ENCODE measurements around the gene LSAMP. TPM values are rescaled to one million over a fixed set of nuclear protein-coding genes. Genes with fewer than 3 reads are reported as not detected.

LSAMP gene
- total RNA-seq, 2 experiments from 2014 or later, result not detected

DNA sequence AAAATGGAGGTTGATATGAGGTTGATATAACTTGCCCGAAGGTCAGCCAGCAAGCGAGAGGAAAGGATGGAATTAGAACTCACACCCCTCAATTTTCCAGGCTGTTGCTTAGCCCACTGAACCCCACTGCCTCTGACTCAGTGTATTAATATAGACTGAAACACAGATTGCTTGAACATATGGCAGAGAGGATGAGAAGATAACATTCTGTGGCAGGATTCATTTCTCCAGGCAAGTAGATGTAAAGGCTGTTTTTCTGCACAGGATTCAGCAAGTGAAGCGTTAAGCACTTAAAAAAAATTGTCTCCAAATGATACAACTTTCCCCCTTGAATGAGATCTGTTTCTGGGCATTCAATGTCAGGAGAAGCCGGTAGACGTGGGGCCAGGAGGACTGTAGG is 486.8 kb downstream of the LSAMP start:
- CTCF ChIA-PET, result no interaction called here
- DNase-seq (no peak), ATAC-seq (no peak)
- TF ChIP-seq, protein P1, sequence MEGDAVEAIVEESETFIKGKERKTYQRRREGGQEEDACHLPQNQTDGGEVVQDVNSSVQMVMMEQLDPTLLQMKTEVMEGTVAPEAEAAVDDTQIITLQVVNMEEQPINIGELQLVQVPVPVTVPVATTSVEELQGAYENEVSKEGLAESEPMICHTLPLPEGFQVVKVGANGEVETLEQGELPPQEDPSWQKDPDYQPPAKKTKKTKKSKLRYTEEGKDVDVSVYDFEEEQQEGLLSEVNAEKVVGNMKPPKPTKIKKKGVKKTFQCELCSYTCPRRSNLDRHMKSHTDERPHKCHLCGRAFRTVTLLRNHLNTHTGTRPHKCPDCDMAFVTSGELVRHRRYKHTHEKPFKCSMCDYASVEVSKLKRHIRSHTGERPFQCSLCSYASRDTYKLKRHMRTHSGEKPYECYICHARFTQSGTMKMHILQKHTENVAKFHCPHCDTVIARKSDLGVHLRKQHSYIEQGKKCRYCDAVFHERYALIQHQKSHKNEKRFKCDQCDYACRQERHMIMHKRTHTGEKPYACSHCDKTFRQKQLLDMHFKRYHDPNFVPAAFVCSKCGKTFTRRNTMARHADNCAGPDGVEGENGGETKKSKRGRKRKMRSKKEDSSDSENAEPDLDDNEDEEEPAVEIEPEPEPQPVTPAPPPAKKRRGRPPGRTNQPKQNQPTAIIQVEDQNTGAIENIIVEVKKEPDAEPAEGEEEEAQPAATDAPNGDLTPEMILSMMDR (IDR thresholded peaks at IDR 0.05), result no peak
- Mint-ChIP-seq H3K4me3 (no peak overlapping the region), H3K27me3 (no peaks in the 10 kb centered on the region), H3K27ac (no peak overlapping the region), H3K36me3 (ENCODE audit: low read depth) (no peaks in the 10 kb centered on the region), H3K9me3 (no peaks in the 10 kb centered on the region), H3K4me1 (ENCODE audit: low read depth) (no peaks in the 10 kb centered on the region)
- POLR2A ChIA-PET, result no interaction called here
- intact Hi-C loops (cut with micrococcal nuclease), result no loop called here

DNA sequence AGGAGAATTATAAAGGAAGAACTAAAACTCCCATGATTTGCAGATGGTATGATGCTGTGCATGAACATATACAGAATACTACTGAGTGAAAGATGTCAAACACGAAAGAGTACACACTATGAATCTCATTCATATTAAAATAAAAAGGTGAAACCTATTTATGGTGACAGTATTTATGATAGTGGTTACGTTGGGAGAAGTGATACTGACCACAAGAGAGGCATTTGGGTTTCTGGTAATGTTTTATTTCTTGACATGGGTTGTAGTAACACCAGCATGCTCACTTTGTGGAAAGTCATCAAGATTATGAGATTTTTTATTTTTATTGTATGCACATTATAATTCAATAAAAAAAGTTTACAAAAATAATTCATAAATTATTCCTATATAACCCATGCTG is 498.0 kb downstream of the LSAMP start:
- Mint-ChIP-seq H3K27me3 (peaks cover 2% of the 10 kb centered on the region), H3K9me3 (peaks cover 3% of the 10 kb centered on the region), H3K4me3 (no peak overlapping the region), H3K4me1 (ENCODE audit: low read depth) (no peaks in the 10 kb centered on the region), H3K36me3 (ENCODE audit: low read depth) (no peaks in the 10 kb centered on the region), H3K27ac (no peak overlapping the region)
- TF ChIP-seq, protein P1 (IDR thresholded peaks at IDR 0.05), result no peak
- ATAC-seq (no peak), DNase-seq (no peak)
- CTCF ChIA-PET, result no interaction called here
- POLR2A ChIA-PET, result no interaction called here
- intact Hi-C loops (cut with micrococcal nuclease), result no loop called here

DNA sequence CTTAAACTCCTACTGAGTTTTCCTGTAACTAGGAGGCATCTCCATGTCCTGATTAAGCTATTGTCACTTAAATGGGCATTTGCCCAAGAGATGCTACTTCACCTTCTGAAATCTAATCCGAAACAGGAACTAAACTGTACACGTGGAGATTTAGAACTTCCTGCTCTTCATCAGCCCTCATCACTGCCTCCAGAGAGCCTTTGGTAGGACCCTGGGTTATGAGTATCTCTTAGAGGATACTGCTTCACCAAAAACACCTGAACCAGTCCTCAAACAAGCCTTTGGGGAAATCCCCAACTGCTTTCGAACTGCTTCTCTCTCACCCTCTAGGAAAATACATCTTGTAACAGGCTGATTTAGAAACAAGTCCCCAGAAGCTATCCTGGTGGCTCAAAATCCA is 501.7 kb downstream of the LSAMP start:
- TF ChIP-seq, protein P1 (IDR thresholded peaks at IDR 0.05), result no peak
- intact Hi-C loops (cut with micrococcal nuclease), result no loop called here
- Mint-ChIP-seq H3K9me3 (peaks cover 4% of the 10 kb centered on the region), H3K4me3 (no peak overlapping the region), H3K27ac (no peak overlapping the region), H3K4me1 (ENCODE audit: low read depth) (no peaks in the 10 kb centered on the region), H3K36me3 (ENCODE audit: low read depth) (no peaks in the 10 kb centered on the region), H3K27me3 (peaks cover 6% of the 10 kb centered on the region)
- no peak for DNase-seq
- ATAC-seq, result no peak
- ChIA-PET POLR2A (no interaction called here), CTCF (no interaction called here)

DNA sequence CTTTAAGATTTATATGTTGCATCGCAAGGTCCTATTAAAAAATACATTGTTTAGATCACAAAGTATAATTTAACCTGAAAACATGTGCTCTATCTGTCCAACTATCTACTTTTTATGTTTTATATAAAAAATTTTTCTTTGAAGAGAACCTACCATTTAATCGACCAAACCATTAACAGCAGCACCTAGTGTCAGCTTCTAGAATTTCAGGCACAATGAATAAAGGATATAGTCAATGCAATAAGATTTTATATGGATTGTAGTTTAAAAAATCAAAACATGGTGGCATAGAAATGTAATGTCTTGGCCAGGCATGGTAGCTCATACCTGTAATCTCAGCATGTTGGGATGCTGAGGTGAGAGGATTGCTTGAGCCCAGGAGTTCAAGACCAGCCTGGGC is 508.2 kb downstream of the LSAMP start:
- POLR2A ChIA-PET, result no interaction called here
- Mint-ChIP-seq H3K4me3 (no peak overlapping the region), H3K4me1 (ENCODE audit: low read depth) (no peaks in the 10 kb centered on the region), H3K27me3 (peaks cover 4% of the 10 kb centered on the region), H3K36me3 (ENCODE audit: low read depth) (no peaks in the 10 kb centered on the region), H3K9me3 (peaks cover 4% of the 10 kb centered on the region), H3K27ac (no peak overlapping the region)
- TF ChIP-seq, protein P1 (IDR thresholded peaks at IDR 0.05), result no peak
- CTCF ChIA-PET, result interaction anchor here (1.2 kb wide), 1 partner anchor 20 kb away, joined by 3 read pairs; no protein-coding TSS in a partner anchor
- ATAC-seq (no peak), DNase-seq (no peak)
- intact Hi-C loops (cut with micrococcal nuclease), result no loop called here

DNA sequence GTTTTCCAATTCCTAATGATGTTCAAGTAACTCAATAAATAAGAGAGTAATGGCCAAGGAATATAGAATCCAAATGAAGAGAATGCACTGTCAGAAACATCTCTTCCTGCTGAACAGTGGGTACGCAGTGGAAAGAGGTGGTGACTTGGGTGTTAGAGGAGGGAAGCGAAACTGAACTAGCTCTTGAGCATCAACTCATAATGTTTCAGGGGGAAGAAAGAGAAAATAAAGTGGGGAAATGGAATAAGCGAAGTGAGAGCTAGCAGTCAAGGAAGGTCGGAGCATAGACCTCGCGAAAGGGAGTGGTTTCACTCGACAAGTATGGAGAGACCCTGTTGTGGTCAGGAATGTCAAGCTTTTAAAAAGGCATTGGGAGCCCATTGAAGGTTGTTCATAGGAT is 512.5 kb downstream of the LSAMP start:
- intact Hi-C loops (cut with micrococcal nuclease), result no loop called here
- Mint-ChIP-seq H3K27ac (no peak overlapping the region), H3K27me3 (peaks cover 6% of the 10 kb centered on the region), H3K4me3 (no peak overlapping the region), H3K36me3 (ENCODE audit: low read depth) (no peaks in the 10 kb centered on the region), H3K9me3 (no peaks in the 10 kb centered on the region), H3K4me1 (ENCODE audit: low read depth) (no peaks in the 10 kb centered on the region)
- TF ChIP-seq, protein P1 (IDR thresholded peaks at IDR 0.05), result no peak
- DNase-seq (no peak), ATAC-seq (no peak)
- ChIA-PET CTCF (no interaction called here), POLR2A (no interaction called here)

All from activated CD8-positive, alpha-beta T cell treated with anti-CD3 and anti-CD28 coated beads for 36 hours (primary cell).